ENCODE results near the gene ELK4. TPM values are rescaled to one million over a fixed set of nuclear protein-coding genes. Genes with fewer than 3 reads are reported as not detected.
"Not testable (repeated sequence)": the region's sequence is repeated elsewhere in the genome, so short reads cannot be mapped to it uniquely, and the experiment has no call there.

Gene ELK4
- total RNA-seq, 1 donor from 2014 or later, result 22.9 TPM

GRCh38 chr1:205664399-205665017, 32.7 kb upstream of the ELK4 start:
- DNase-seq (ENCODE audit: low read depth, low spot score), result no peak

- no peak for DNase-seq (ENCODE audit: low read depth, low spot score)
These were observed 31.6 kb upstream of the ELK4 start for GRCh38 chr1:205663286-205663936.

DNA sequence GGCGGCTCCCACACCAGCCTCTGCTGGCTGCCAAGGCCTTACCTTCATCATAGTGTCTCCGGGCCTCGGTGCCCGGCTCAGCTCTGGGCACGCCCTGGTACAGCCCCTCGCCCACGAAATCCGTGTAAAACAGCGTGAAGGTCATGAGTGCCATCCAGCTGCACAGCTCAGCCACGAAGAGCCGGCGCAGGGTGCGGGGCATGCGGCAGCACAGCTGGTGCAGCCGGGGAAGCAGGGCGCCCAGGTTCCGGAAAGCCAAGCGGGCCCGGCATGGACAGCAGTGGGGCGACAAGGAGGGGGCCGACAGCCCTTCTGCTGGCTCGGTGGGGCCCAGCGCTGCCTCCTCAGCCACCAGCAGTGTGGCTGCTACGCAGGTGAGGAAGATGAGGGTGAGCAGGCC, 31.0 kb upstream of the ELK4 start:
- no peak for DNase-seq (ENCODE audit: low read depth, low spot score)

- DNase-seq (ENCODE audit: low read depth, low spot score), result no peak
These were observed 30.4 kb upstream of the ELK4 start for GRCh38 chr1:205662135-205662738.

DNA sequence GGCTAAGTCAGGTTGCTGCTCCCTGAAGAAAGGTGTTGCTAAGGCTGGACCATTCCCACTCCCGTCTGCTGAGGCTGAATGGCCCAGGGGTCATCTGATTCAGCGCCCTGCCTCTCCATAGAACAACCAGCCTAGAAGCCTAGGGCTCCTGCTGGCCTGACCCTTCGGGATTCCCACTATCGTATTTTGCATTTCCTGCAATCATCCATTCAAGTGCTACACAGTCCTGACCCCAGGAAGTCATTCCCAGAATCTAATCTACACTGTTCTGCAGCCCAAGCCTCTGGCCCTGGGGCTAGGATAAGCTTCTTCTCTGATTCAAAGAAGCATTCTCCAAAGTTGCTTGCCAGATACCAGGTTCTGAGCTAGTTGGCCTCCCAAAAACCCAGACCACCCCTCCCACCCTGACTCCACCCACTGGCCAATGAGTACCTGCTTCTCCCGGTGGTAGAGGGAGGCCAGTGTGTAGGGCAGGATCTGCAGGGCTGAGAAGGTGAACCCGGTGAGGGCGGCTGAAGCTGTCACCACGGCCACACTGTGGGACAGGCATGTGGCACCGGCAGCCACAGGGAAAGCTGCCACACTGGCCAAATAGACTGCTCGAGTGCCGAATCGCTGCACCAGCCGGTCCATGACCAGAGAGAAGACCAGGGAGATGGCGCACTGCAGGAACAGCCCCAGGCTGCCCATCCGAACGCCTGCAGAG, 29.8 kb upstream of the ELK4 start:
- DNase-seq (ENCODE audit: low read depth, low spot score), result no peak

DNA sequence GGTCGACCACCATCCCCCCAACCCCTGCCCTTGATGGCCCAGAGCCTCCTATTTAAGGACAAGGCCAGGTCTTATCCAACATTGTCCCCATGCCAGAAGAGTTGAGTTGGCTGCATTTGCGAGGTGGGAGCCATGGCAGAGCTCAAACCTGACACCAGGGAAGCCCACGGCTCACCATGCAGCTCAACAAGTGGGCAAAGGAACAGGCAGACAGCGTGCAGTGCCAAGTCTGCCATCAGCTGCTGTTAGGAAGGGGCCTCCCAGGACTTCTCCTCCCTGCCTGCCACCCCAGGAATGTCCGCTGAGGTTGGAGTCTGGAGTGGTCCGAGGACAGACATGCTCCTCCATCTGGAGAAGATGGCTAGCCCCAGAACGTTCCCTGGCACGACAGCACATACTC, 28.6 kb upstream of the ELK4 start:
- no peak for DNase-seq (ENCODE audit: low read depth, low spot score)

- no peak for DNase-seq (ENCODE audit: low read depth, low spot score)
These were observed 27.3 kb upstream of the ELK4 start for GRCh38 chr1:205658943-205659581.

- DNase-seq (ENCODE audit: low read depth, low spot score), result no peak
These were observed 24.4 kb upstream of the ELK4 start for GRCh38 chr1:205656236-205656635.

- no peak for DNase-seq (ENCODE audit: low read depth, low spot score)
These were observed 21.2 kb upstream of the ELK4 start for GRCh38 chr1:205652984-205653383.

GRCh38 chr1:205650241-205650640, 18.4 kb upstream of the ELK4 start:
- DNase-seq (ENCODE audit: low read depth, low spot score), result no peak

- no peak for DNase-seq (ENCODE audit: low read depth, low spot score)
These were observed 13.7 kb upstream of the ELK4 start for GRCh38 chr1:205645519-205645918.

GRCh38 chr1:205642679-205643307, 11.0 kb upstream of the ELK4 start:
- no peak for DNase-seq (ENCODE audit: low read depth, low spot score)

- no peak for DNase-seq (ENCODE audit: low read depth, low spot score)
These were observed 7.8 kb upstream of the ELK4 start for GRCh38 chr1:205639567-205639966.

DNA sequence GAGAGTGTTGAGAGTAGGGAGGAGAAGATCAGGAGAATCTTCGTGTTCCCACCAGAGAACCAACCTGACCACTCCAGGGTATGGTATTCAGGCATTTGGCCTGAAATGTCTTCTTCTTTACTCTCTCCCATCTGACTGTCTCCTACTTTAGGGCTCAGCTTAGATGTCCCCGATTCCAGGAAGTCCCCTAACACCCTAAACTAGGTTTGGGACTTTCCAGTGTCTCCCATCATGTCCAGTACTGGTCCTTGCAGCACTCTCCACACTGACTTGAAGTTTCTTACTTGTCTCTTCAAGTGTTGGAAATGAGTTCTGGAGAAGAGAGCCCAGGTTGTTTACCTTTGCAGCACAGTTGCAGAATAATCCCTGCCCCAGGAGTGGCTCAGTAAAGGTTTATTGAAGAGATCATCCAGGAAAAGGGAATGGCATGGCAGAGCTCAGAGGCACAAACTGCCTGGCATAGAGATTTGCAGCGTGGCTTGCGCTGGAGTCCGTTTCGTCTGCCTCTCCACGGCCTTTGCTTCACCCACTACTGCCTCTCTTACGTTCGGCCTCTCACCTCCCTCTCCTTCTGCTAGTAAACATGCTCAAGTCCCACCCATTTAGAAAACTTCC, 6.2 kb upstream of the ELK4 start:
- DNase-seq (ENCODE audit: low read depth, low spot score), result no peak

- no peak for DNase-seq (ENCODE audit: low read depth, low spot score)
These were observed 4.9 kb upstream of the ELK4 start for GRCh38 chr1:205636732-205637131.

DNA sequence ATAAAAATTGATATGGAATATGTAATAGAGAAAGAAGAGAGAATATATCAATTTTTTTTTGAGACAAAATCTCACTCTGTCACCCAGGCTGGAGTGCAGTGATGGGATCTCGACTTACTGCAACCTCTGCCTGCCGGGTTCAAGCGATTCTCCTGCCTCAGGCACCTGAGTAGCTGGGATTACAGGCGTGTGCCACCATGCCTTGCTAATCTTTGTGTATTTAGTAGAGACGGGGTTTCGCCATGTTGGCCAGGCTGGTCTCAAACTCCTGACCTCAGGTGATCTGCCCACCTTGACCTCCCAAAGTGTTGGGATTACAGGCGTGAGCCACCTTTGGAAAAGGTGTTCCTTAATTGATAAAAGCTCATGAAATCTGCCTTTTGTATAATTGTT, 4.3 kb upstream of the ELK4 start:
- not testable (repeated sequence) for DNase-seq (ENCODE audit: low read depth, low spot score)

DNA sequence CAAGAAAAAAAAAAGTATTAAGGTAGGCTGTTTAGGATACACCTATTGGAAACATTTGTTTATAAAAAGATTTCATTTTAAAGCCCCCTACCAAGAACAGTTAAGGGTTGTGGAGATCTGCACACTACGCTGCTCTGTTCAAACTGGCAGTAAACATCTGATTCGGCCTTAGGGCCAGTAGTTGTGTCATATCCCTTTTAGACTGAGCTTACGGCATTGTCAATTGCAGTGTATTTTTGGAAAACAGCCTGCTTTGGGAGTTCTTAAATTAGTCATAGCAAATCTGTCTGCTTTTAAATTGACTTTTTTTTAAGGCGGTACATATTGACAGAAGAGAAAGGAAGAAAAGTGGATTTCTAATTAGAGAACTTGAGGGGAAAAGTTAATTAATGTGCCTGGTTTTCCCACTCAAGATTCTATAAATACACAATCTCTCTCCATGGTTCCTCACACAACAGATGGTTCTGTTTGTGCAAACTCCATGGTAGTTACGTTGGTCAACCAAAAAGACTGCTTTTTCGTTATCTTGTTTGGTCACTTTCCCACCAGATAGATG, 1.7 kb upstream of the ELK4 start:
- DNase-seq (ENCODE audit: low read depth, low spot score), result peak; percentile 75

DNA sequence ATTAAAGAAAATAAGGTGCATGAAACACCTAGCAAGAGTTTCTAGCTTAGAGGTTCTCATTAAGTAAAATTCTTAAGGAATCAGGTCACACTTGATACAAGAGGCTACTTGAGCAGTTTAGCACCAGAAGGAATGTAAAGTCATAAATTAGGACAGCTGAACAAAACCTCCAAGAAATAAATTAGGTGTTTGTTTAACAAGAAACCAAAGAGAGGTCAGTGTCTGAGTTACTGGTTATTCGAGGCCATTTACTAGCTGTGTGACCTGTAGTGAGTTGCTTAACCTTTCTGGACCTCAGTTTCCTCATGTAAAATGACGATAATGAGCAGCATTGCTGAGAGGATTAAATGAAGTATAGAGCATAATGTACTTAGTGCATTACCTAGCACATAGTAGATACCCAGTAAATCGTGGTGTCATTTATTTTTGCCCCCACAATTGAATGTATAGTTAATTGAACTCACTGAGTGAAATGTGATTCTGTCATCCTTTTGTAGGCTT, 908 bp upstream of the ELK4 start:
- DNase-seq (ENCODE audit: low read depth, low spot score), result no peak

DNA sequence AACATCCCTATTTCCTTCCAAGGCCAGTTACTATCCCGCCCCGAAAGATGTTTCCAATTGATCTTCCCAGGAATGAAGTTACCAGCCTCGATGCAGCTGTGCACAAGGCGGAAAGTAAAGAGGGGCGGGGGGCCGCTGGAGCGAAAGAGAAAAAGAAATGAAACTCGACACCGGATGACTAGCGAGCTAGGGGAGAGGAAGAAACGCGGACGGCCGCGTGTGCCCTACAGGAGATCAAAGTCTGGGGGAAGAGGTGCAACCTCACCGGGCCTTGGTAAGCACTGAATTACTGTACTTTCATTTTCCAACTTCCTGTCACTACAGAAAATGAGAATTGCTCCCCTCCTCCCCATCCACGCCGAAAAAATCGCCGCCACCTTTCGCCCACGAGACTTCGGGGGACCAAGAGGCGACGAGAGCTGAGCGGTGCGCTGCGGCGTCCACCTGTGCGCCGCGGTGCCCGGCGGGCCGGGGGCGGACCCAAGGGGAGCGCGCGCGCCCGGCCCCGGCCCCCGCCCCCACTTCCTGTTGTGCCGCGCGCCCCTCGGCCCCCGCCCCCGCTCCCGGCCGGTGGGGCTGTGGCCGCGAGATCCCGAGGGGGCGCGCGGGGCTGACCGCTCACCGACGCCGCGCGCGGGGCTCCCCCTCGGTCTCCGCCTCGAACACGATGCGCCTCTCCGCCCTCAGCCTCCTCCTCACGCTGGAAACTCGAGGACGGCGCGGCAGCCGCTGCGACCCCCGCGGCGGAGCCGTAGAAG, 622 bp downstream of the ELK4 start:
- peak; percentile 46 for DNase-seq (ENCODE audit: low read depth, low spot score)

DNA sequence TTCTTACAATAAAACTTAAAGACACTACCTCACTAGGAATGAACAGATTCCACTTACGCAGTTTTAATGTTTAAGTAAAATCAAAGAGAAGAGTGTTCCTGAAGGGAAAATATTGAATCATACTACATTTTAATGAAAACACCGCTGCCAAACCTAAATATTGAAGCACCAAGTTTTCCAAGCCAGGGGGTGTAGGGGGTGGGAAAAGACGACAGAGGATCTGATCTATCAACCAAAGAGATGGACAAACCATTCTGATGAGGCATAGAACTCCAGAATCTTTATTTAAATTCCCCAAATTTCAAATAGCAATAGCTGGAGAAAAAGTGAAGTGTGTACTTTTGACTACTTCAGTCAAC, 1.2 kb downstream of the ELK4 start:
- DNase-seq (ENCODE audit: low read depth, low spot score), result no peak
